NCI-H2107 treated with DMSO at 0.1 percent for 48 hours (cell line): ENCODE measurements around the gene UXS1.

Experiments used
- DNase-seq: peaks from one replicate; lab custom pipeline; 2025; ENCODE audit not compliant: unreplicated experiment; lab: John Stamatoyannopoulos, UW

Gene UXS1

DNA sequence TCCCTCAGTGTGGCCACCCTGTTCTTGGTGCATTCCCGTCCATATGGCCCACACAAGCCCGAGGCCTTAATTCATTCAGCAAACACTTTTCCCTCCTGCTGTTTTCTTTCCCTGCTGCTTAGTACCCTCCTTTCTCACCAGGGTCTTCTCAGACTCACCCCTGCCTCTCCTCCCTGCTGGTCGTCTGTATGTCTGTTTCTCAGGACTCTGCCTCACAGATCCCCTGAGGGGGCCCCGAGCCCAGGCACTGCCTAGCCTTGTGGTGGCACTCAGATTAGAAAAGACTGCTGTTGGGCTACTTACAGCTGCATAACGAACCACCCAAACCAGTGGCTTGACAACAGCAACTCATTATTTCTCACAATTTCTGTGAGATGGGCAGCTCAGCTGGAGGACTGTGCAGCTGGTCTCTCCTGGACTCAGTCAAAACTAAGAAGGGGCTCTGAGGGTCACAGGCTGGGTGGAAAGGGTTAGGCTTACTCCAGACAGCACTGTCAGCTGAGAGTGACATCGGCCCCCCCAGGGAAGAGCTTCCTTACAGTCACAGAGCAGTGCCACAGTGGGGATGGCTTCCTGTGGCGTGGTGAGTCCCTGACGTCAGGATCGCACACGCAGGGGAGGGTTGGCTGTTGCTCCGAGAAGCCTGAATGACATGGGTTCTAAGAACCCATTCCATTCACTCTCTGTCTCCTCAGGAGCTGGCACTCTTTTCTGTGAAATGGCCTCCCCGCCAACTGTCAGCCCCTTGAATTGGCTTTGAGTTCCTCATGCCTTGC is 139.0 kb downstream of the UXS1 start:
- no peak for DNase-seq

DNA sequence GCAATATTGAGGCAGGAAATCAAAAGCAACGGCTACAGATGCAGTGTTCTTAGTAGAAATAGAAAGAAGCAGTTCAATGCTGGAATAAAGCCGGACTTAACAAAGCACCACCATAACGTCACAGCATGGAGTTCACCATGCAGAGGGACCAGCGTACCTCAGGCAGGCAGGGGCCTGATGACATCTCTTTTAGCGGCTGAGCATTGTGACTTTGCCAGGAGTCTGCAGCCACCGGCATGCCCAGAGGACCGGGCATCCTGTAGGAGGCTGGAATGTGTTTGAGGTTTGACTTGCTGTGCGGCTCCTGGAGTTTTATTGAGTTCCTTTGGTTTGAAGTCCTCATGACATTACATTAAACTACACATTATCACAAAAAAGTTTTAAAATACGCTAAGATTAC is 139.8 kb downstream of the UXS1 start:
- DNase-seq: no peak

DNA sequence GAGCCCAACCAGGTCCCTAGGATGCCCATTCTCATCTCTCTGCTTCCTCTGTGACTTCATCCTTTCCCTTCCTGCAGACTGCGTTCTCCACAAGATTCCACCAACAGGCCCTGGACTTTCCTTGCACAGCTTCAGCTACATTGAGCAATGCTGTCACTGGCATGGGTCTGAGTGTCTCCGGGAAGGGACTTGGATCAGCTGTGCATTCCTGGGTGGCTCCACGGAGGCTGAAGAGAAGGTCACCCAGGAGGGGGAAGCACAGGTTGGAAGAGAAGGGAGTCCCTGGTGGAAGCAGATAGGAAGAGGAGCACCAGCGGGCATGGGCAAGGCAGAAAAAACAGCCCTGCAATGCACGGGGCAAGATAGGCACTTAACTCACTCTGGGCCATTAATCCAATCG is 140.5 kb downstream of the UXS1 start:
- no peak for DNase-seq

DNA sequence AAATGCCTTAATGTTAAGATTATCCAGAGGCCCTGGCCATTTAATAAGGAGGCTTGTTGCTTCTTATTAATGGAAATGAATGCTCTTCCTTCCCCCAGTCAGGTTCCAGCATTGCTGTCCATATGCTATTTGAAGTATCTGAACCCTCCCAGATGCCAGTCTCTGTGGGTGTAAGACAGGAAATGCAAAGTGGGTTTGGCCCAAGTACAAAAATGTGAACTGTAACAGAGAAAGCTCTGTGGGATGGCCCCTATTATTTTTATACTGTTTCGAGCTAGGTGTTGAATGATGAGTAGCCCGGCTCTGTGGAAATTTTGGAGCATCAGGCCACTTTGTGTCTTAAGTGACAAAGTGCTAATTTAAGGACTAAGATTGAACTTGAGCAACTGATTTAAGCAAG is 141.0 kb downstream of the UXS1 start:
- no peak for DNase-seq

DNA sequence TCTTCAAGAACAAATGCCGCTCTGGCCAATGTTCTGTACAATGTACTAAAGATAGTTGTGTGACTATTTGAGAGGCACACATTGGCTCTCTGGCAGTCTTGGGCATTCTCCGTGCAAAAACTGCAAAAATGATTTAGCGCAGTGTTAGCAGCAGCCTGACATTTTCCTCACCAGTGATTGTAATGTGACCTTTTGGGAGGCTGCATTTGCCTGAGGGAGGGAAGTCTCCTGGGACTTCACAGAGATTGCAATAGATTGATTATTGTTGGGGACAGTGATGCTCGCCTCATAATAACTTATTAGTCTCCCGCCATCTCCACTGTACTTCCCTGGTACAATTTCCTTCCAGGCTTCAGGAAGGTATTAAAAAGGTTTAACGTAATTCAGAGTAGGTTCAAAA is 149.2 kb downstream of the UXS1 start:
- no peak for DNase-seq

DNA sequence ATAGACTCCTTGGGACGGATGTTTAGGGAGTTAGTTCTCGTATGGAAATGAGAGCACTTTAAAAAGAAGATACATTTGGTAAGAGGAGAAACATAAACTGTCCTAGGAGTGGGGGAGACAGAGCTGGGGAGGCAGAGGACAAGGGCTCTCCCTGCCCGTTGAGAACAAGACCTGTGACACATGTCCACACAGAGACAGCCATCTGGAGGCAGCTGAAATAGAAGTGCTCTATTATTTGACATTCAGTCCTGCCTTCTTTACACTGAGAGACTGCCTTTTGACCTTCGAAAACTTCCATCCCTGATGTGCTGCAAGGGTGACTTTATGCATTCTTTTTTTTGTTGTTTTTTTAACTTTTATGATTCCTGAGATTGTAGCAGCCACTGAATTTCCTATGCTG is 150.1 kb downstream of the UXS1 start:
- DNase-seq: no peak
